Hippocampal formation (tissue), 2 donors: ENCODE results near the gene PRR15L.
"Not testable (repeated sequence)": the region's sequence is repeated elsewhere in the genome, so short reads cannot be mapped to it uniquely, and the experiment has no call there.

Experiments
- DNase-seq, 2 donors: peaks; one replicate each; lab custom pipeline; 2025; lab: John Stamatoyannopoulos, UW

The PRR15L gene, protein sequence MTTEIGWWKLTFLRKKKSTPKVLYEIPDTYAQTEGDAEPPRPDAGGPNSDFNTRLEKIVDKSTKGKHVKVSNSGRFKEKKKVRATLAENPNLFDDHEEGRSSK

DNA sequence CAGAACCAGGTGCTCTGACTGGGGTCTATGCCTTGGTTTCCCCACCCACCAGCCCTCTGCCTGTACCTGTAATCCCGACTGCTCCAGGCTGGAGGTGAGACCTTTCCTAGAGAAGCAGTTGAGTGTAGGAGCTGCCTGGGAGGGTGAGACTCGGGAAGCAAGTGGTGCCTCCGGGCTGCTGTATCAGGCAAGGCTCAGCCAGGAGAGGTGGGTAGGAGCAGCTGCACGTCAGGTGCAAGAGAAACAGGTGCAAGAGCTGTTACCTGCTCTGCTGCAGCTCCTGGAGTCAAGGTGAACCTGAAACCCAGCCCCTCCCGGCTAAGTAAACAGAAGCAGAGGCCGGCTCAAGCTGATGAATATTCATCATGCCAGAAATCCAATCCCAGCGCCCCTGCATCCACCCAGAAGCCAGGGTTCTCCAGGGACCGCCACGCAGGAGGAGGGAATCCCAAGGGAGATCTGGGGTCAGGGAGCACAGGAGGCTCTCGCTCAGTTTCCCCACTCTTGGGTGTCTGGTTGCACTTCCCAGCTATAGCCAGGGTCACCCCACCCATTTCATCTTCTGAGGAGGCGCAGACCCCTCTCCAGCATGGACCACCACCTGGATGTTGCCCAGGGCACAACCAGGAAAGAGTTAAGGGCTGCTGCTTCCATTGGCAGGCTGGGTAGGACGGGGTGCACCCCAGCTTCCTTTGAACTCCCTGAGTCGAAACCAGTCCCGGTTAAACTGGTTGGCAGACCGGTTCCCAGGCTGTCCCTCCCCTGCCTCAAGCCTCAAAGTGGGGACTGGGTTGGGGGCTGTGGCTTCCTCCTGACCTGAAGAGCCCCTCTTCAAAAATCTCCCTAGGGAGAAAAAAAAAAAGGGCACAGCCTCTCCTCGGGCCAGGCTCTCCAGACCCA is at the start of gene PRR15L:
Gene PRR15L (minus strand): TSS at position 293 of the 900 bp plus-strand sequence. CDS start 4,649 bp downstream, outside the sequence.
- no peak for DNase-seq

DNA sequence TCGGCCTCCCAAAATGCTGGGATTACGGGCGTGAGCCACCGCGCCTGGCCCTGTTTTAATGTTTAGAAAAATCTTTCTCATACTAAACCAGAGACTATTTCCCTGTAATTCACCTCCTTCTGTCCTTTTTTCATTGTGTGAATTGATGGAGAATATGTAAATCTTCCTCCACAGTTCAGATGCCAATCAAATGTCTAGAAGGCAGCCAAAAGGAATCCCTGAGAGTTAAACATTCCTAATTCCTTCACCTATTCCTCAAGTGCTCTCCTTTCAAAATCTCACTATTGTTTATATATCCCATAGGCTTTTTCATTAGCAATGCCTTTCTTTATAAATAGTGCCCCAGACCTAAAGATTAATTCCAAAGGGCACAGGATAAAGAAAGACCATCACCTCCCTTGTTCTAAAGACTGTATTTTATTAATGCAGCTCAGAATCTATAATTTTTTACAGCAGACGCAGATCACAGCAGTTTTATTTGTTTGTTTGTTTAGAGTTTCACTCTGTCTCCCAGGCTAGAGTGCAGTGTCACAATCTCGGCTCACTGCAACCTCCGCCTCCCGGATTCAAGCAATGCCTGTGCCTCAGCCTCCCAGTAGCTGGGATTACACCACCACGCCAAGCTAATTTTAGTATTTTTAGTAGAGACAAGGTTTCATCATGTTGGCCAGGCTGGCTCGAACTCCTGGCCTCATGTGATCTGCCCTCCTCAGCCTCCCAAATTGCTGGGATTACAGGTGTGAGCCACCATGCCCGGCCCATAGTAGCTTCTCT is 49.4 kb upstream of the PRR15L start:
- DNase-seq: no peak

DNA sequence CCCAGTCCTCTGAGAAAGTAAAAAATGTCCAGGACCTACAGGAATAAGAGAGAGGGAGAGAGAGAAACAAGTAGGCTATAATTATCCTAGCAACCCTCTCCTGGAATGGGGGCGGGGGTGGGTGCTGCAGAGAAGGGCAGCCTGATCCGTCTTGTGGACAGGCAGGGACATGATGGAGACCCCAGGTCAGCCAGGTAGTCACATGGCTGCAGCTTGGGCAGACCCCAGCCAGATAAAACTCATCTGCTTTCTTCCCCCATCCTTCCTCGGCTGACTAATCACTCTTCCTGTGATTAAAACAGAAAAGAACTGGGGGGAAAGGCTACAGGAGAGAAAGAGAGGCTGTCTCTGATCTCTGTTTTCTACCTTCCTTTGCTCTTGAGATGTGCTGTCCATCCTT is 47.3 kb upstream of the PRR15L start:
- no peak for DNase-seq

DNA sequence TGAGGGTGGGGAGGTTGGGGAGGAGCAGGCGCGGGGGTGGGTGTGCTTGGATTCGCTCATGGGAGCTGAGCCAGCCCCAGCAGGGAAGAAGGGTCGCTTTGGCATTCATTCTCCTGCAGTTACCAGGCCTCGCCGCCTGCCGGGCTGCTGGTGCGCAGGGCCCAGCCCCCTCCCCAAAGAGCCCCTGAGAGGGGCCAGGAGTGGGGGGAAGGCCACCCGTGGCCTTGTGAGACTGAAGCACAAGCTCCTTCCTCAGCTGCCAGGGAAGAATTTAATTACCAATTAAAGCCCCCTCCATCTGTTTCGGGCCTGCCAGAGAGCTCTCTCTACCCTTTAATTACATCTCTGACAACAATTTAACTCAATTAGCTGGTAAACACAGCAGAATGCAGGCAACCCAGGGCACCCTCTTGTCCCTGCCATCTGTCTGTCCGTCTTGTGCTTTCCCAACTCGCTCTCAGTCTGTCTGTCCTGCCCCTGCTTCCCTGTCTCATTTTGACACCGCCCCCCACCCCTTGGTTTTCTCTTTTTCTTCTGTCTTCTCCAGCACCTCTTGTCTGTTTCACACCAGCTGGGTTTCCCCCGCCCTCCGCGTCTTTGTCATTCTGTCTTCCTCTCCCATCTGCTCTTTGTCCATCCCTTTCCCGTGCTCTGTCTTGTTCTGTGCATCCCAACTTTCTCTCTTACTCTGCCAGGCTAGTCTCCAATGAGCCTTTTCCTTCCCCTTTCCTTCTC is 45.9 kb upstream of the PRR15L start:
- no peak for DNase-seq

DNA sequence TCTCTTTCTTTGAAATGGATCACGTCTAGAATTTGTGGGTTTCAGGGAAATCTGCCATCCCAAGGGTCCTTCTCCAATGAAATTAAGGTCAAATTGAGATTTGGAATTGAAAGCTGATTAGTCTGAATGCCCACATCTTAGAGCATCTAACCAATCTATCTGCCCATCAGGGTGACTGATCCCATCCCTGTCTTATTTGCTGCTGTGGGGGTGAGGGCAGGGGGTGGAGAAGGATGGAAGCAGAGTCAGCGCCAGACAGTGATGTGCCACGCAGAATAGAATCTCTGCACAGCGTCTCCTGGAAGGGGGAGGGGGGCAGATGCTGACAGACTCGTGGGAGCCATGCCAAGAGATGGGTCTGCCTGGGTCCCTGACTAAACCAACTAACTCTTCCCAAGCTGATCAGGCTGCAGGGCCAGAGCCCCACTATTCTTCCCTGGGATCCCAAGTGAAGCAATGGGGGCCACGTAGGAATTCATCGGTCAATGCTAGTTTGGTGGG is 45.3 kb upstream of the PRR15L start:
- no peak for DNase-seq

DNA sequence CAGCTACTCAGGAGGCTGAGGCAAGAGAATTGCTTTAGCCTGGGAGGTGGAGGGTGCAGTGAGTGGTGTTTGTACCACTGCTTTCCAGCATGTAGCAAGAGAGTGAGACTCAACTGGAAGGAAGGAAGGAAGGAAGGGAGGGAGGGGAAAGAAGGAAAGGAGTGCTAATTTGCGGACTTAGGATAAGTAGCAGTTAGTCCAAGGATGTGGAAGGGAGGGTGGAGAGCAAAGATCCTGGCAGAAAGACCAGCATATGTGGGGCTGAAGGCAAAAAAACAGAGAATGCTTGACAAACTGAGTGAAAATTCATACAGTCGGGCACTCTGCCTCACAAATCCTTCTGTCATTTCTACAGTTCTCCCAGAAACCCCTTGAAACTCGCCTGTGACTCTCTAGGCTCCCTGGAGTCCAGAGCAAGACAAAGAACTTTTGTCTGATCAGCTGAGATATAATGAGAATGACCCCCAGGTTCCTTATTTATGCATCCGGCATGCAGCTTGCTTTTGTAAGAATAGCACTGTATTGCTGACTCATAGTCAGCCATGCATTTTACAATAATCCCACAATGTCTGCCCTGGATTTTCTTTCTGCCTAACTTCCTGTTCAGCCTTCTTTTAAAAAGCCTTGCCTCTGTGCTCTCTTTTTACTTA is 44.7 kb upstream of the PRR15L start:
- no peak for DNase-seq

DNA sequence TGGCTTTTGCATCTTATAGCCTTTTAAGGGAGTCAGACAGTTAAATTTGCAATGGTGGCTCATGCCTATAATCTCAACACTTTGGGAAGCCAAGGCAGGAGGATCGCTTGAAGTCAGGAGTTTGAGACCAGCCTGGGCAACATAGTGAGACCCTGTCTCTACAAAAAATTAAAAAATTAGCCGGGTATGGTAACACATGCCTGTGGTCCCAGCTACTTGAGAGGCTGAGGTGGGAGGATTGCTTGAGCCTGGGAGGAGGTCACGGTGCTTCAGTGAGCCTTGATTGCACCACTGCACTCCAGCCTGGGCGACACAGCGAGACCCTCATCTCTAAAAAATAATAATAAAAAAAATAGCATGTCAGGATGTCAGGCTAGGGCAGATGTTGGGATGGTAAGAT is 44.0 kb upstream of the PRR15L start:
- DNase-seq: not testable (repeated sequence)

DNA sequence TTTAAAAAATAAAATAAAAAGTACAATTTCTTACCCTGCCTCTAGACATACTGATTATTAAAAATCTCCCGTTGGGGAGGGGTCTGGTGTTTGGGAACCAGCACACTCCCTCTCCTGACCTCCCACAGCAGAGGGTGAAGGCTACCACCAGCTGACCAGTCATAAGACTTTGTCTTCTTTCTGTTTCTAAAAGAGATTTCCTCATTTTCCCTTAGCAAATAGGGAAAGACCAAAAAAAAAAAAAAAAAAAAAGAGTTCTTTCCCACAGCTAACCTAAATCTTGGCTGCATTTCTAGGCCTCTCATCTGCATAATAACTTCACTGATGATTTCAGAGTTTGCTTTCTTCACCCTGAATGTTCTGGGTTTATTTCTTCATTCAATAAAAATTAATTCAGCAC is 43.5 kb upstream of the PRR15L start:
- no peak for DNase-seq

DNA sequence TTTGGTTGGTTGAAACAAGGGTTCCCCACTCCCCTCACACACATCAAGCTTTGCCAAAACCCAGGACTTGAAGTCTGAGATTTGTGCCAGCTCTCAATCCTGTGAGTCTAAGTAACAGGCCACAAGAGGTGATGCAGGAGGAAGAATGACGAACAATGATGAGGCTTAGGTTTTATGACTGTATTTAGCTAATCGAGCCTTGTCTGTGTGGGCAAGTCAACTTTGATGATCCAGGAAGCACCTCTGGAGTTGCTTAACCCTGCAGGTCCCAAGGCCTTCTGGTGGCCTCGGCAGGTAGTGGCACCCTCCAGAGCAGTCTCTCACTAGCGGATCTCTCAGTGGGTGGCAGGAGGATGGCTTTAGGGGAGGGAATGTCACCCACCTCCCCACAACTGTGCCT is 41.9 kb upstream of the PRR15L start:
- no peak for DNase-seq

DNA sequence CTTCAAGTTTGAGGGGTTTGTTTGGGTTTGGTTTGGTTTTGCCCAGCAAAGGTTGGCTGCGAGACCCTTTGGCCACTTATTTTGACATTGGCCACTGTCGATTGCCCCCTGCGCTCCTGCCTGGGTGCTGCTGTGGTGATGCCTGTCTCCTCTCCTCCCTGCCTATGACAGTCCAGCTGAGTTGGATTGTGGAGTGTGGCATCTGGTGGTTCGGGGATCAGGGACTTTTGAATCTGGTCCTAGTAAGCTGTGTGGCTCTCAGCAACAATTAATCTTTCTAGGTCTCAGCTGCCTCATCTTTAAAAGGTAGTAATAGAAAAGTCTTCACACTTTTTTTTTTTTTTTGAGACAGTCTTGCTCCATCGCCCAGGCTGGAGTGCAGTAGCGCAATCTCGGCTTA is 40.4 kb upstream of the PRR15L start:
- no peak for DNase-seq

DNA sequence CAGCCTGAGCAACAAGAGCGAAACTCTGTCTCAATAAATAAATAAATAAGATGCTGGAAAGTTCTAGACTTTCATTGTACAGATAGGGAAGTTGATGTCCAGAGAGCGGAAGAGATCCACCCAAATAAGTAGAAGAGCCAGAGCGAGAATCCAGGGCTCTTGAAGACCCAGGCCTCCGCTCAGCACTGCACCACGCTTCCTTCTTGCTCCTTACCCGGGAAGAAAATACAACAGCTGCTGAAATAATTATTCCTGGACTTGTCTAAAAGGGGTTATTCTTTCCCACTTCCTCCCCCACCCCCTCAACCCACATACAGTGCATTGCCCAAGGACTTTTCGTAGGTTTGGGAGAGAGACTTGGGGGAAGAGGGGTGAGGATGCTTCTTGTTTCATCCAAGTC is 39.9 kb upstream of the PRR15L start:
- DNase-seq: no peak

DNA sequence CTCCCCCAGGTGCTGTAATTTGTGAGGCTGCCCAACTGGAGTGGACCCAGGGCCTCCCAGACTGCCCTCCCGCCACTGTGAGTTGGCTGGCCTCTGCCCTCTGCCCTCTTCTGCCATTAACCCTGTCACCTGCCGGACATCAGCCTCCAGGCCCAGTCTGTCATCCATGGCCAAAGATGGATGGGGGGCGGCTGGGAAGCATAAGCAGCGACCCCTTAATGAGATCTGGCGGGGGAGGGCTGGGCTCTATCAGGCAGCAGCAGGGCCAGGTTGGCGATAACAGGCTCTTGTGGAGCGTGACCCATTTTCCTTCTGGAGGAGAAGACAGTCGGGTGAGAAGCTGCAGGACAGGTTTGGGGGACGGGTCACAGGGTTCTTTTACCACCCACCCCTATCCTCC is 38.5 kb upstream of the PRR15L start:
- no peak for DNase-seq

DNA sequence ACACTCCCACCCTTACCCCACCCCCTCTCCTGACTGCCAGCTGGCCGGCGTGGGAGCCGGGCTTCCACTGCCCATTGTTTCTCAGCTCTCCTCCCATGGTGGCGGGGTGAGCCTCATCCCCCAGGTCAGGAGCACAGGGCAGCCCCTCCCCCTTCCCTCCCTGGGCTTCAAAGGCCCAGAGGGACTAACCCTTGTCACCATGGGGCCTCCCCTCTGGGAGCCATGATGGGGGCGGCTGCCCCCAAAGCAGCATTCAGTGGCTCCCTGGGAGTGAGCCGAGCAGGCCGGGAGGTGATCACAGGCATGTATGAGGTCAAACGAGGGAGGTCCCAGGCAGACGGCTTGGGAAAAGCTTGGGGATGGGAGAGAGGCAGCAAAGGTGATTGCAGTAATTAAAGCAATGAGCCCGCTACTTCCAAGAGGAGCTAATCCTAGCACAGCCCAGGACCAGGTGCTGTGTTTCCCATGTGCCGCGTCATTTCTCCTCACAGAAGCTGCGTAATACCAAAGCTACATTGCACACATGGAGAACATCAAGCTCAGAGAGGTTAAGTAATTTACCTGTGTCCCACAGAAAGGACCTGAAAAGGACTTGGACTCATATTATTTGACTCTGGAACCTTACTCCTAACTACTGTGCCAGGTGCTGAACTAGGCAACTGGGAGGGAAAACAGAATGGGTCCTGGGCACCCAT is 37.7 kb upstream of the PRR15L start:
- DNase-seq: no peak

DNA sequence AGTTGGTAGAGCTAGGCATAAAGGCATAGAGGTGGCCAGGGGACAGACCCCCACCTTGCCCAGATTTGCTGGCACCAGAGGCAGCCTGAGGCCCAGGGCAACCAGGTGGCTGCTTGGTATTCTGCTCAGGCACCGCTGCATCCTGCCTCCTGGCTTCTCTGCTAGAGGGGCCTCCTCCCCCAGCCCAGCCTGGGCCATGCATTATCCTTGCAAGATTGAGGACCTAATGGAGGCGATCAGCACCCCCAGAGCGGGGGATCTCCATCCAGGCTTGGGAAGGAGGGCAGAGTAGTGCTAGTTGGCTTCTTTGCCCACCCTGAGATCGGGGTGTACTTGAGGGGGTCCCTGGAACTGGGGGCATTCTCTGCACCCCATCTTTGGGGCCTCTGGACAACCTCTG is 37.0 kb upstream of the PRR15L start:
- no peak for DNase-seq

DNA sequence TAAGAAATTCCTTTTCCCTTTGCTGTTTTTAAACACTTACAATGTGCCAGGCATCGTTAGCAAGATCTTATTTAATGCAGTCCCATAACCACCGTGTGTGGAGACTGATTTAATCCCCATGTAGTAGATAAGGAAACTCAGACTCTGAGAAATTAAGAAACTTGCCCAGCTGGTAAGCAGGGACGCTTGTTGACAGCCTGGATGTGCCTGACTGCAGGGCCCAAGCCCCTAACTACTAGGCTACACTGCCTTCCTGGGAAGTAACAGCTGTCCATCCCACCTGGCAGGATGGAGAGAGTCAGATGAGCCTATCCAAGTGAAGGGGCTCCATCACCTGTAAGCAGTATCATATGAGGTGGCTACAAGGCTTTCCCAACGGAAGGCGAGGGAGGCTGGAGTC is 36.3 kb upstream of the PRR15L start:
- no peak for DNase-seq

DNA sequence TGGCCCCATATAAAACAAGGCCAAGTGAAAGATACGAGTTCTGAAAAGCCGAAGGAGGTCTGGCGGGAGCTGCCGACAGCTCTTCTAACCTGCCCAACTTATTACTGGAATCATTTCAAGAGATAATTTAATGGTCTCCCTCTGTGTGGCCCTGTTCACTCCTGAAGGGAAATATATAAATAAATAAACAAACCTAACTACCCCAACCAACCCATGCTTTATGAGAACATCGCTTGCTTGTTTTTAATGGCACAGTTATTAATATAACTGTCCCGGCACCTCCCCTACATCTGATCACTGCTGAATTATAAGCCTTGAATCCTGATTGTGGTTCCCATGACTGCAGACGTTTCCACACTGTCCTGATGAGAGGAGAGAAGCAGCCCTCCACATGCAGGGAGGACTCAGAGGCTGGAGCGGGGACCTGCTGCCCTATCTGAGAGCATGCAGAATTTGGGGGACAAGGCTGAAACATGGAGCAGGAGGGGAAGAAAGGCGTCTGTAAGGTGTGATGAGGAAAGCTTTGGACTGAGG is 35.4 kb upstream of the PRR15L start:
- no peak for DNase-seq

DNA sequence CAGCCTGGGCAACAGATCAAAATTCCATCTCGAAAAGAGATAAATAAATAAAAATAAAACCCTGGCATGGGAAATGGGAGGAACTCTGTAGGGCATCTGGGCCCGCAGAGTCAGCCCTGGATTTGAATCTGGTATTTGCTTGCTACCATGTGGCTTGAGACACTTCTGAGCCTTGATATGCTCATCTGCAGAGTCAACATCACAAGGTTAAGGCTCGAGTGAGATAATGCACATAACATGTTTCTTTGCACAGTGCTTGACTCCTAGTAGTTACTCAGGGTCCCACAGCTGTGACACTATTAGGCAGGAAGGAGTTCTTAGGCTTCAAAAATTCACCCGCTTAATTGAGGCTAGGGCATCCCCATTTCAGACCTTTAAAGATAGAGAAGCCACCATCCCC is 34.5 kb upstream of the PRR15L start:
- no peak for DNase-seq

DNA sequence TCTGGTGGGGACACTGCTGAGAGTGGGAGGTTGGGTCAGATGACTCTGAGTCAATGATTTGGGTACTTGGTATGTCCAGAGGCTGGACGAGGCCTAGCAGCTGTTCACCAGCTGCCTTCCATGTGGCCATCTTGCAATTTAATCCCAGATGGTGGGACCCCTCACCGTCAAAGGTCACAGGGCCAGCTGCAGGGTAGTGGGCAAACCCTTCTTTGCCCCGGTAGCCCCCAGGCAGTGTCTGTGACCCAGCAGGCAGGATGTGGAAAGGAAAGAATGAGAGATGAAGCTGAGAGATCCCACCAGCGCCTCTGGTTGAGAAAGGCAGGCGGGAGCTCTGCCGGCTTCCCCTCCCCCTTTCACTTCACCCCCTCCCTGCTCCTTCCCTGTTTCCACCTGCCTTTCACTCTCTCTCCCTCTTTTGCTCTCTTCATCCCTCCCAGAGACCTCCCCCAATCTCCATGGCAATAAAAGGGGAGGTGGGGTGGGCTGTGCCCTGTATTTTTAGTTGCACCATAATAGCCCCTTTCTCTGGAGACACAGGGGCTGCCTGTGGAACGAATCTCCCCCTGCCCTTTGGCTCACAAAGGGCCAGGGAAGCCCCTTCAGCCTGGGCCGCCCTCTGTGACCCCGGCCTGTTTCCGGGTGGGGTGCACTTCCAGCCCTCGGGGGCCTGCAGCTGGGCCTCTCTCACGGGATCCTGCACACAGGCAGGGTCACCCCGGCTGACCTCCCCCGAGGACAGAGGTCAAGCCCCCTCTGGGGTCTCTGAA is 33.5 kb upstream of the PRR15L start:
- DNase-seq: no peak

DNA sequence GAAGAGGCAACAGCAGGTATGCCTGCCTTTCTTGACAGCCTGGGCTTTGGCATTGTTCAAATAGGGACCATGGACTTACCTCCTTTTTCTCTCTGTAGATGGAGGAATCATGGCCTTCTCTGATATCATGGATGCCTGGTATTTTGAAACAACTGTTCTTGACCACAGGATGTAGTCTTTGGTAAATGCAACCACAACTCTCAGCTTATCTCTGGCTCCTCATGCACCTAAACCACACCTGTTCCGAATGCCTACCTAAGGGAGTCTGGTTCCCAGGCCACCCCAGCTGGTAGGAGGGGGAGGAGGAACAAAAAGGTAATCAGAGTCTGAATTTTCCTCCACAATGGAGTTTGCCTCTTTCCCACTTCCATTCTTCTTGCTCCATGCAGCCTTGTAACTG is 32.0 kb upstream of the PRR15L start:
- DNase-seq: no peak

DNA sequence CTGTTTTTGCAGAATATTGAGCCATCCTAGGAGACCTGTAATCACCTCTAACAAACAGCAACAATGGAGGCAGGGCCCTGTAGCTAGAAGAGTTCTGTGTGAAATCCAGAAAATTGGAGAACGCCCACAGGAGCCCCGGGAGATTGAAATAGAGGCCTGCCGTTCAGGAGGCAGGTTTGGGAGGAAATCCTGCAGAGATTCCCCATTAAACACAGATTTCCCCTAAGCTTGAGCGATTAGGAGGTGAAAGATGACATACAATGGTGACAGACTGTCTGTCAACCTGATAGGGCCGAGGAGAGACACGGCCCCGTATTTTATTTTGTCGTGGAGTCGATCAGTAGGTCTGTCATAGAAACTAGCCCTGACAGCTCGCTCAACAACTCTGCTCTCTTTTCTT is 31.5 kb upstream of the PRR15L start:
- DNase-seq: no peak
